K562 (cell line): ENCODE data around the gene P2RY14. TPM values are rescaled to one million over a fixed set of nuclear protein-coding genes. Genes with fewer than 3 reads are reported as not detected.

ENCODE experiments used
- ATAC-seq: fragments of 200-7000 bp; cut with Tn5 transposase; 3 replicates; pipeline ENCODE4 v1.9.1; 2020; ENCODE audit warnings: moderate library complexity
- BruUV-seq: library from RNA; stranded (reverse); fragments of 400-500 nt; replicated peaks from 2 replicates; lab custom pipeline; 2021; lab: Mats Ljungman, UMichigan
- CTCF ChIA-PET: fragments of 300-600 bp; formaldehyde crosslinking; extraction: SDS; loops from one replicate; lab custom pipeline; 2021; ENCODE audit warnings: low intra/inter-chr PET ratio; lab: Yijun Ruan, JAX
- POLR2A ChIA-PET: fragments of 300-600, 350-650 bp; sonication (Branson Sonifier 250); formaldehyde crosslinking; extraction: SDS; loops from one replicate; lab custom pipeline; 2021; ENCODE audit warnings: antibody characterized with exemption, inconsistent platforms; lab: Yijun Ruan, JAX
- DNase-seq, 4 experiments: peaks; one replicate each; pipeline versions ENCODE4 v3.0.0 to v3.0.0-alpha.2; 2011 to 2018; ENCODE audit warnings: low spot score in 3 of 4, mixed read lengths in 3 of 4; ENCODE audit errors: extremely low read depth in 1 of 4
- FAIRE-seq: peaks from 2 replicates; lab custom pipeline; 2011; peaks lifted over from hg19 to GRCh38; lab: Jason Lieb, UNC
- H2AFZ ChIP-seq: 2 replicates; pipeline ENCODE4 v1.6.0; 2011; ENCODE audit warnings: low read depth, low read length, control low read depth, inconsistent platforms
- H3K27ac ChIP-seq: fragments of 200-600 bp; 3 replicates; pipeline ENCODE4 v1.8.0; 2011; ENCODE audit warnings: low read depth, mild to moderate bottlenecking, control low read depth, inconsistent platforms, low read length, moderate library complexity, mixed read lengths; ENCODE audit errors: extremely low read depth
- H3K27me3 ChIP-seq, 2 experiments: fragments of 300-600 bp in 1 of 2; 2 replicates in 1 of 2; 3 replicates in 1 of 2; pipeline versions ENCODE4 v1.6.0 to v1.8.0; 2011; ENCODE audit warnings: inconsistent platforms in 2 of 2, low read length in 2 of 2, mild to moderate bottlenecking in 1 of 2, mixed read lengths in 1 of 2, moderate library complexity in 1 of 2; ENCODE audit not compliant: control insufficient read depth in 2 of 2, insufficient read depth in 2 of 2
- H3K36me3 ChIP-seq: fragments of 300-600 bp; 3 replicates; pipeline ENCODE4 v1.8.0; 2011; ENCODE audit warnings: mild to moderate bottlenecking, low read length, inconsistent platforms; ENCODE audit not compliant: control insufficient read depth, insufficient read depth
- H3K4me1 ChIP-seq, 2 experiments: fragments of 200-600 bp in 1 of 2; replicated peaks in 1 of 2; 2 replicates in 1 of 2; 3 replicates in 1 of 2; pipeline versions ENCODE4 v1.5.1 to v1.8.0; 2011; ENCODE audit warnings: inconsistent platforms in 2 of 2, low read length in 2 of 2, mild to moderate bottlenecking in 1 of 2, mixed read lengths in 1 of 2, moderate library complexity in 1 of 2; ENCODE audit not compliant: control insufficient read depth in 2 of 2, insufficient read depth in 2 of 2
- H3K4me2 ChIP-seq: 2 replicates; pipeline ENCODE4 v1.6.1; 2011; ENCODE audit warnings: low read length, control low read depth, inconsistent platforms, mixed read lengths; ENCODE audit not compliant: insufficient read depth
- H3K4me3 ChIP-seq: fragments of 200-600 bp; sonication (generic), shearing (Covaris generic); 2 replicates; pipeline ENCODE4 v1.5.1; 2016; ENCODE audit warnings: control low read depth, inconsistent platforms
- H3K79me2 ChIP-seq: fragments of 200-600 bp; 3 replicates; pipeline ENCODE4 v1.8.0; 2011; ENCODE audit warnings: low read length, inconsistent platforms; ENCODE audit not compliant: control insufficient read depth, insufficient read depth
- H3K9ac ChIP-seq, 2 experiments: 2 replicates each; pipeline versions ENCODE4 v1.6.0 to v1.6.1; 2011; ENCODE audit warnings: low read depth in 2 of 2, low read length in 2 of 2, control low read depth in 1 of 2, inconsistent platforms in 1 of 2, mild to moderate bottlenecking in 1 of 2, mixed read lengths in 1 of 2; ENCODE audit not compliant: insufficient read depth in 1 of 2
- H3K9me1 ChIP-seq: one replicate; pipeline ENCODE4 v1.6.0; 2011; ENCODE audit warnings: inconsistent platforms, mild to moderate bottlenecking, low read length, moderate library complexity; ENCODE audit not compliant: control insufficient read depth, insufficient read depth
- H3K9me3 ChIP-seq: replicated peaks from 2 replicates; pipeline ENCODE4 v1.5.1; 2011; ENCODE audit warnings: low read depth, low read length, inconsistent platforms; ENCODE audit not compliant: control insufficient read depth, insufficient read depth
- H4K20me1 ChIP-seq: replicated peaks from 2 replicates; pipeline ENCODE4 v1.6.1; 2011; ENCODE audit warnings: low read length, inconsistent platforms, mixed read lengths; ENCODE audit not compliant: control insufficient read depth, insufficient read depth
- BCL6 ChIP-seq: fragments of 250-450 bp; sonication (Bioruptor Pico); IDR thresholded peaks from 2 replicates; pipeline ENCODE4 v1.4.0; 2020
- CBX3 ChIP-seq, 2 experiments: IDR thresholded peaks; 1 replicate in 1 of 2; 2 replicates in 1 of 2; pipeline ENCODE4 v1.6.1; 2012; ENCODE audit warnings: inconsistent platforms in 2 of 2, low read length in 2 of 2, borderline replicate concordance in 1 of 2, control low read depth in 1 of 2
- KHSRP ChIP-seq: fragments of 450-650 bp; IDR thresholded peaks from 2 replicates; pipeline ENCODE4 v1.6.1; 2017
- PHF20 ChIP-seq: fragments of 450-650 bp; IDR thresholded peaks from 2 replicates; pipeline ENCODE4 v1.6.1; 2018; ENCODE audit not compliant: partially characterized antibody
- POLR2A ChIP-seq: fragments of 450-650 bp; conservative IDR thresholded peaks from 2 replicates; pipeline ENCODE4 v1.6.1; 2016
- PTRF ChIP-seq: fragments of 450-650 bp; IDR thresholded peaks from 2 replicates; pipeline ENCODE4 v1.6.1; 2016; ENCODE audit warnings: mild to moderate bottlenecking, missing genetic modification characterization, missing compliant biosample characterization
- RHOXF2B ChIP-seq: fragments of 250-450 bp; sonication (Bioruptor Pico); conservative IDR thresholded peaks from 2 replicates; pipeline ENCODE4 v1.5.1; 2021
- RUNX1 ChIP-seq: sonication (generic); IDR thresholded peaks from 2 replicates; pipeline ENCODE4 v1.6.1; 2016; ENCODE audit warnings: antibody characterized with exemption, low read depth
- XRCC3 ChIP-seq: fragments of 450-650 bp; IDR thresholded peaks from 2 replicates; pipeline ENCODE4 v1.6.1; 2017; ENCODE audit warnings: mild to moderate bottlenecking, moderate library complexity
- ZFP1 ChIP-seq: fragments of 450-650 bp; formaldehyde crosslinking; IDR thresholded peaks from 2 replicates; pipeline ENCODE4 v1.4.0; 2020; ENCODE audit warnings: mild to moderate bottlenecking, mixed read lengths
- ZKSCAN3 ChIP-seq: fragments of 250-450 bp; sonication (Bioruptor Pico); IDR thresholded peaks from 2 replicates; pipeline ENCODE4 v1.4.0; 2020
- ZNF140 ChIP-seq: fragments of 250-450 bp; sonication (Bioruptor Pico); IDR thresholded peaks from 2 replicates; pipeline ENCODE4 v1.8.0; 2021; ENCODE audit warnings: moderate library complexity, mild to moderate bottlenecking, inconsistent platforms
- ZNF232 ChIP-seq: sonication (generic); formaldehyde crosslinking; IDR thresholded peaks from 2 replicates; pipeline ENCODE4 v1.8.0; 2022; ENCODE audit warnings: mild to moderate bottlenecking, missing genetic modification reagents
- ZNF668 ChIP-seq: fragments of 250-450 bp; sonication (Bioruptor Pico); IDR thresholded peaks from 2 replicates; pipeline ENCODE4 v1.8.0; 2022; ENCODE audit warnings: mild to moderate bottlenecking, inconsistent platforms
- ZNF766 ChIP-seq: fragments of 200-800 bp; sonication (Bioruptor generic); conservative IDR thresholded peaks from 2 replicates; pipeline ENCODE4 v1.6.1; 2016; ENCODE audit warnings: missing genetic modification characterization, missing compliant biosample characterization
- WGBS: fragments of 100-300 bp; shearing (Covaris generic); methylation state at CpG from one replicate; pipeline ENCODE4 v1.1.6; 2016; ENCODE audit warnings: low coverage, mixed read lengths; ENCODE audit not compliant: insufficient coverage; ENCODE audit errors: missing lambda C conversion rate; 5-methylcytosine and 5-hydroxymethylcytosine counted together
- in situ Hi-C: fragments of 300-500 bp; cut with MboI; formaldehyde crosslinking; loops from 4 replicates; pipeline ENCODE4 v1.15.0; 2018; ENCODE audit warnings: inconsistent platforms, mixed read lengths
- intact Hi-C: fragments of 100-400 bp; cut with micrococcal nuclease; formaldehyde crosslinking; loops from 2 replicates; pipeline ENCODE4 v1.14.2; 2022
- polyA plus RNA-seq, 8 experiments: library from polyadenylated mRNA; depleted of rRNA in 4 of 8; stranded (reverse) in 5 of 8; unstranded in 3 of 8; fragments of >200 nt; fragmentation: Nextera tagmentation in 2 of 8; fragmentation: Illumina TruSeq in 1 of 8; extraction: Ambion mirVana in 2 of 8; extraction: Trizol in 1 of 8; gene quantifications; 2 replicates each; pipeline versions ENCODE4 v1.2.1 to v1.2.3, GENCODE V29; 2011 to 2014; ENCODE audit warnings: inconsistent platforms in 1 of 8, missing spikeins in 1 of 8
- total RNA-seq, 7 experiments: library from RNA; depleted of rRNA in 6 of 7; stranded (reverse); fragments of >200 nt in 6 of 7; fragmentation: Illumina TruSeq in 2 of 7; extraction: Trizol in 2 of 7; gene quantifications; 2 replicates each; pipeline versions ENCODE4 v1.2.1 to v1.2.3, GENCODE V29; 2011 to 2021; ENCODE audit warnings: low replicate concordance in 1 of 7
- TF ChIP-seq, protein P1 (sequence below): fragments of 250-450 bp; sonication (Bioruptor Pico); IDR thresholded peaks from 2 replicates; pipeline ENCODE4 v1.5.0; 2021; ENCODE audit warnings: mild to moderate bottlenecking, moderate library complexity
- TF ChIP-seq, protein P2 (sequence below): sonication (generic); formaldehyde crosslinking; IDR thresholded peaks from 2 replicates; pipeline ENCODE4 v1.8.1; 2022; ENCODE audit warnings: missing genetic modification reagents

P2RY14 gene
- total and polyA plus RNA-seq, 9 of the 15 experiments (the other 6 are each of a cell fraction or from before 2014, with no cell fraction given), result not detected

DNA sequence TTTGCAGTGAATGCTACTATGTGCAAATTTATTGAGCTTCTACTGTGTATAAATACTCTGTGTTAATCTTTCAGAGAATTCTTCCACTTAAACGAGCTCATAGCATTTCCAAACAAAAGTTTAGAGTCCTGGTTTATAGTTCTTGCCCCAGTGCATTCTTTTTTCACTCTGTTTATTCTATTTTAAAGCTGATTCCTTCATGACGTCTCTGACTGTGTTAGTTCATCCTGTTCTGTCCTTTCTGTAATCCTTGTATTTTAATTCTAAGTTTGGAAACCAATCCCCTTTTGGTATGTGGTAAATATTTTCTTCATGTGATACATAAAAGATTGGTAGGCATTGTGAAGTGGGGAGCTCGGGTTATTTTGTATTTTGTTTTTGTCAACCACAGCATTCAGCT lies 18.7 kb downstream of the P2RY14 start:
- ChIA-PET CTCF (no interaction called here), POLR2A (interaction anchor here (1.2 kb wide), 2 partner anchors 11 to 41 kb away, joined by 3 to 4 read pairs; no protein-coding TSS in a partner anchor)
- BruUV-seq, result no TSS peak
- H2AFZ ChIP-seq, result no peak overlapping the region
- H3K4me2 ChIP-seq, result no peak overlapping the region
- 0% methylated on average over 3 of the region's 3 CpGs for WGBS
- H4K20me1 ChIP-seq, result no peaks in the 10 kb centered on the region
- H3K9me3 ChIP-seq, result no peaks in the 10 kb centered on the region
- no peak for DNase-seq
- TF ChIP-seq, protein P1, sequence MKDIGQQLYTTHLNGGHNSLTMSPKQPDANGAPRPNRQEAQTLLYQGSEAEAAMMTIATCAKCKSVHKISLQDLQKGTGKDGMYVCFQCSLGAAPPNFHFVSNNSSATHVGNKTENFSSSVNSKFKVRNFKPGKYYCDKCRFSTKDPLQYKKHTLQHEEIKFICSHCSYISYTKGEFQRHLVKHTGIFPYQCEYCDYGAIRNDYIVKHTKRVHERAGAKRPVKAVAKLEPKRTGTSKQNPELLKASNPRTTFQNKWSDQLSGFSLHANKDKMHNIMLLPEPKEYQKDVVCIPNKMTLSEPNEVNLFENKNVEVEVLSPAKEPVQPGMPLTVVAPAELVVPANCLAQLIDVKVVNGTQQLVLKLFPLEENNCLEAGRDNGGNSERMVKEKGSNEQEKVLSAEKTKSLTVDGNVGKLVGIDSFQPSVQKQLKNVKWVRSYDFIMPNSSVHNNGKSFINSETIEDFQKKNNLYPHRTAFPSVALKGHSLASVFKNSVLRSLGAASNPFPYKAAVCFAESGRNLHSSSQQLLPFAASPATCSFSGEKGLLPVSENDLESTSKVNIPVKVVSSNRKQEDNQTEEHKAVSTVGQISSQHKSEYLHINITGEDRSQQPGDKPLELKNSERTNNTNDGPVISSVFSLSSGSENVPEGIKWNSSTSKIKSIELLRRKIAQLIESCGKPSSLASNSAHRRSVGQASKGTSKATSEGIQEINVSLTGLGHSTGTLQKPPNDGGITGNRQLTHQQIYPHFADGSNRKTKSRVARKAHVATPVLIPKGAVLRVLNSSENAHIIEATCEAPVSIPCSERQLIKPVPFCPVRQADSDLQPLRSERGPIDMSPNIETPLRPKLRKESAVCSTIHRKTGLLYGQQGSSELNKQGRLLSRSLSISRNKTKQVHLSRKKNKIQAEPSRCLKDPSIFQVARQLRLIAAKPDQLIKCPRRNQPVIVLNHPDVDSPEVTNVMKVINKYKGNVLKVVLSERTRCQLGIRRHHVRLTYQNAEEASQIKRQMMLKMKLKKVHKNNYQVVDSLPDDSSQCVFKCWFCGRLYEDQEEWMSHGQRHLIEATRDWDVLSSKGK (CRISPR knock-in tag), result no peak
- TF ChIP-seq ZFP1 (CRISPR knock-in tag) (no peak), POLR2A (no peak), ZNF140 (CRISPR knock-in tag) (no peak), XRCC3 (no peak), ZNF766 (CRISPR knock-in tag) (no peak), PHF20 (no peak), KHSRP (no peak), ZNF232 (CRISPR knock-in tag) (no peak), ZKSCAN3 (CRISPR knock-in tag) (no peak), RUNX1 (no peak), CBX3 (IDR thresholded peaks at IDR 0.05; ENCODE audit: borderline replicate concordance in 1 of 2, low read length in 2 of 2) (no peak), PTRF (tag) (no peak), ZNF668 (no peak), RHOXF2B (CRISPR knock-in tag) (no peak), BCL6 (CRISPR knock-in tag) (no peak)
- TF ChIP-seq, protein P2, sequence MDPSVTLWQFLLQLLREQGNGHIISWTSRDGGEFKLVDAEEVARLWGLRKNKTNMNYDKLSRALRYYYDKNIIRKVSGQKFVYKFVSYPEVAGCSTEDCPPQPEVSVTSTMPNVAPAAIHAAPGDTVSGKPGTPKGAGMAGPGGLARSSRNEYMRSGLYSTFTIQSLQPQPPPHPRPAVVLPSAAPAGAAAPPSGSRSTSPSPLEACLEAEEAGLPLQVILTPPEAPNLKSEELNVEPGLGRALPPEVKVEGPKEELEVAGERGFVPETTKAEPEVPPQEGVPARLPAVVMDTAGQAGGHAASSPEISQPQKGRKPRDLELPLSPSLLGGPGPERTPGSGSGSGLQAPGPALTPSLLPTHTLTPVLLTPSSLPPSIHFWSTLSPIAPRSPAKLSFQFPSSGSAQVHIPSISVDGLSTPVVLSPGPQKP (CRISPR knock-in tag), result no peak
- no peak overlapping the region for H3K27ac ChIP-seq
- peaks cover 0 to 15% of the 10 kb centered on the region in 2 experiments; a peak in 3 of 5 replicates for H3K27me3 ChIP-seq
- in situ Hi-C loops, result no loop called here
- no peak for ATAC-seq
- no peaks in the 10 kb centered on the region for H3K36me3 ChIP-seq
- no peaks in the 10 kb centered on the region for H3K9me1 ChIP-seq
- no peak overlapping the region for H3K4me3 ChIP-seq
- H3K9ac ChIP-seq, result no peak overlapping the region
- intact Hi-C loops, result no loop called here
- no peaks in the 10 kb centered on the region for H3K4me1 ChIP-seq
- FAIRE-seq, result no peak
- H3K79me2 ChIP-seq, result no peaks in the 10 kb centered on the region
